ENCODE results near the gene PLCG1.

Gene PLCG1

DNA sequence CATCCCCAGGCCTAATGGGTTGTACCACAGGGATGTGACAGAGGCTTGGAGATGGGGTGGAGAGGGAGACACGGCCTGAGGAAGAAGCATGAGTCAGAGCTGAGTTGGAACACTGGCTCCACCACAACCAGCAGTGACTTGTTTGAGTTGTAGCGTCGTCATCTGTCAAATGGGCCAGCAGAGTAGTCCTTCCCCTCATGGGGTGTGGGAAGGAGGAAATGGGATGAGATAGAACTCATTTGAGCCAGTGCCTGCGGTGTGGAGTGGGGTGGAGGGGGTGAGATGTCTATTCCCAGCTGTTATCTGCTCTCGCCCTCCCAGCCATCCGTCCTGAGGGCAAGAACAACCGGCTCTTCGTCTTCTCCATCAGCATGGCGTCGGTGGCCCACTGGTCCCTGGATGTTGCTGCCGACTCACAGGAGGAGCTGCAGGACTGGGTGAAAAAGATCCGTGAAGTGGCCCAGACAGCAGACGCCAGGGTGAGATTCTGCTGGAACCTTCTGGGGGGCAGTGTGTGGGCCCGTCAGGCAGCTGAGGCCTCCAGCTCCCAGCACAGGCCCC is 32.5 kb downstream of the PLCG1 start:
- peaks cover 82% of the 10 kb centered on the region for H3K36me3 ChIP-seq (replicated peaks; ENCODE audit: low read depth, low read length)
- no peaks in the 10 kb centered on the region for H3K79me2 ChIP-seq (ENCODE audit: low read length)
- no peak overlapping the region for H3K4me2 ChIP-seq (ENCODE audit: low read length)
- no peak overlapping the region for H3K9ac ChIP-seq (ENCODE audit: low read length)
- H4K20me1 ChIP-seq (ENCODE audit: insufficient read depth, low read length), result peaks cover 20% of the 10 kb centered on the region
- no peak overlapping the region for H3K4me3 ChIP-seq (ENCODE audit: low read length)
- H2AFZ ChIP-seq (ENCODE audit: low read depth, low read length), result no peak overlapping the region
- H3K27me3 ChIP-seq (ENCODE audit: low read depth, low read length), result no peaks in the 10 kb centered on the region
- H3K4me1 ChIP-seq (ENCODE audit: low read length), result no peaks in the 10 kb centered on the region
- no peak for TF ChIP-seq EZH2phosphoT487 (IDR thresholded peaks at IDR 0.05; ENCODE audit: low read depth)
- TF ChIP-seq, protein P1, sequence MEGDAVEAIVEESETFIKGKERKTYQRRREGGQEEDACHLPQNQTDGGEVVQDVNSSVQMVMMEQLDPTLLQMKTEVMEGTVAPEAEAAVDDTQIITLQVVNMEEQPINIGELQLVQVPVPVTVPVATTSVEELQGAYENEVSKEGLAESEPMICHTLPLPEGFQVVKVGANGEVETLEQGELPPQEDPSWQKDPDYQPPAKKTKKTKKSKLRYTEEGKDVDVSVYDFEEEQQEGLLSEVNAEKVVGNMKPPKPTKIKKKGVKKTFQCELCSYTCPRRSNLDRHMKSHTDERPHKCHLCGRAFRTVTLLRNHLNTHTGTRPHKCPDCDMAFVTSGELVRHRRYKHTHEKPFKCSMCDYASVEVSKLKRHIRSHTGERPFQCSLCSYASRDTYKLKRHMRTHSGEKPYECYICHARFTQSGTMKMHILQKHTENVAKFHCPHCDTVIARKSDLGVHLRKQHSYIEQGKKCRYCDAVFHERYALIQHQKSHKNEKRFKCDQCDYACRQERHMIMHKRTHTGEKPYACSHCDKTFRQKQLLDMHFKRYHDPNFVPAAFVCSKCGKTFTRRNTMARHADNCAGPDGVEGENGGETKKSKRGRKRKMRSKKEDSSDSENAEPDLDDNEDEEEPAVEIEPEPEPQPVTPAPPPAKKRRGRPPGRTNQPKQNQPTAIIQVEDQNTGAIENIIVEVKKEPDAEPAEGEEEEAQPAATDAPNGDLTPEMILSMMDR (IDR thresholded peaks at IDR 0.05; ENCODE audit: low read depth, low read length), result no peak
- H3K27ac ChIP-seq (ENCODE audit: low read length), result no peak overlapping the region
- H3K9me3 ChIP-seq (ENCODE audit: insufficient read depth, low read length), result no peaks in the 10 kb centered on the region

DNA sequence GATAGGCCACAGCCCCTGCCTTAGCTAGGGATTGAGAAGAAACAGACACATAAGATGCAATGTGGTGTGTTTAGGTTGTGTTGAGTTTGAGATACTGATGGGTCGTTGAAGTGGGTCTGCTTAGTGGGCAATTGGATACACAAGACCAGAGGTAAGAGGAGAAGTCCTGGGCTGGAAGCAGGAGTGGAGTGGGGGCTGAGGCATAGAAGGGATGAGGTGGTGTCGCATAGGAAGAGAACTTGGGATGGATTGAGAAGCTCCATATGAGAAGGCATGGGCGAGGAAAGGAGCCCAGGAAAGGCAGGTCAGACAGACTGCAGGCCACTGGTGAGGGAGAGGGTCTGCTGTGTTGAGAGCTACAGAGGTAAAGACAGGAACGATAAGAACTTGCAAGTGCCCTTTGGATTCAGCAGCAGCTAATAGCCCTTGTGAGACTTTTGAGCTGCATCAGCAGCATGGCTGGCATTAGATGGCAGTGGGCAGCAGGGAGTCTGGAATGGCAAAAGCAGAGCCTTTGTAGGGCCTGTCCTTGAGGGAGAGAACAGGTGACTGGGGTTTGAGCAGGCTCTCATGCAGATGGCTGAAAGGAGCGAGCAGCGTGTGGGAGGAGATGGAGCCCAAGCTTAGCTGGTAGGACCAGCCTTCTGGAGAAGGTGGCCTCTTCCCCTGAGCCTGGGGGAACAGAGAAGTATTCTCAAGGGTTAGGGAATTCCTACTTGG is 33.2 kb downstream of the PLCG1 start:
- Histone ChIP-seq H3K79me2 (ENCODE audit: low read length) (no peaks in the 10 kb centered on the region), H3K4me1 (ENCODE audit: low read length) (no peaks in the 10 kb centered on the region), H3K27me3 (ENCODE audit: low read depth, low read length) (no peaks in the 10 kb centered on the region), H3K4me3 (ENCODE audit: low read length) (no peak overlapping the region), H2AFZ (ENCODE audit: low read depth, low read length) (no peak overlapping the region), H4K20me1 (ENCODE audit: insufficient read depth, low read length) (peaks cover 15% of the 10 kb centered on the region), H3K9me3 (ENCODE audit: insufficient read depth, low read length) (no peaks in the 10 kb centered on the region), H3K27ac (ENCODE audit: low read length) (no peak overlapping the region), H3K36me3 (replicated peaks; ENCODE audit: low read depth, low read length) (peaks cover 77% of the 10 kb centered on the region), H3K4me2 (ENCODE audit: low read length) (no peak overlapping the region), H3K9ac (ENCODE audit: low read length) (no peak overlapping the region)
- no peak for TF ChIP-seq EZH2phosphoT487 (IDR thresholded peaks at IDR 0.05; ENCODE audit: low read depth)
- TF ChIP-seq, protein P1 (IDR thresholded peaks at IDR 0.05; ENCODE audit: low read depth, low read length), result no peak

DNA sequence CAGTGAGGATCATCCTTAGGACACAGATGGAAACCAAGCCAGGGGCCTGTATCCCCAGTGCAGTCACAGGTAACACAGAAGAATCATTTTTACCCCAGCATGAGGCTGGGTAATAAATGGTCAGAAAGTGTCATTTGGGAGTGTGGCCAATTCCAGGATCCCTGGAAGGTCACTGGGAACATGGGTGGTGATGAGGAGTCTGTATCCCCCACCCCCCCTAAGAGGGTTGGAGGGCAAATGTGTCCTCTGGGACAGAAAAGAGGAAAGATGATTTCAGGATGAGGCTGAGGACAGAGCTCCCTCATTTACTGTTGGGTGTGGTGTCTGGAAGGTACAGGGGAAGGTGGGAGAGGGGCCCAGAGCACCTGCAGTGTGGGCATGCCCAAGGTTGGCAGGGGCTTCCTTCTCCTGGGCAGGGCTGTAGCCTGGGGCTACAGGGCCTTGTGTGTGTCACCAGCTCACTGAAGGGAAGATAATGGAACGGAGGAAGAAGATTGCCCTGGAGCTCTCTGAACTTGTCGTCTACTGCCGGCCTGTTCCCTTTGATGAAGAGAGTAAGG is 34.5 kb downstream of the PLCG1 start:
- H2AFZ ChIP-seq (ENCODE audit: low read depth, low read length), result no peak overlapping the region
- no peaks in the 10 kb centered on the region for H3K4me1 ChIP-seq (ENCODE audit: low read length)
- H3K79me2 ChIP-seq (ENCODE audit: low read length), result no peaks in the 10 kb centered on the region
- no peaks in the 10 kb centered on the region for H3K27me3 ChIP-seq (ENCODE audit: low read depth, low read length)
- H3K27ac ChIP-seq (ENCODE audit: low read length), result no peak overlapping the region
- H3K4me3 ChIP-seq (ENCODE audit: low read length), result no peak overlapping the region
- peaks cover 76% of the 10 kb centered on the region for H3K36me3 ChIP-seq (replicated peaks; ENCODE audit: low read depth, low read length)
- no peak overlapping the region for H3K4me2 ChIP-seq (ENCODE audit: low read length)
- no peak overlapping the region for H3K9ac ChIP-seq (ENCODE audit: low read length)
- H3K9me3 ChIP-seq (ENCODE audit: insufficient read depth, low read length), result no peaks in the 10 kb centered on the region
- TF ChIP-seq, protein P1 (IDR thresholded peaks at IDR 0.05; ENCODE audit: low read depth, low read length), result no peak
- TF ChIP-seq EZH2phosphoT487 (IDR thresholded peaks at IDR 0.05; ENCODE audit: low read depth), result no peak
- H4K20me1 ChIP-seq (ENCODE audit: insufficient read depth, low read length), result peaks cover 11% of the 10 kb centered on the region; the same call in 1 of the 2 replicates

DNA sequence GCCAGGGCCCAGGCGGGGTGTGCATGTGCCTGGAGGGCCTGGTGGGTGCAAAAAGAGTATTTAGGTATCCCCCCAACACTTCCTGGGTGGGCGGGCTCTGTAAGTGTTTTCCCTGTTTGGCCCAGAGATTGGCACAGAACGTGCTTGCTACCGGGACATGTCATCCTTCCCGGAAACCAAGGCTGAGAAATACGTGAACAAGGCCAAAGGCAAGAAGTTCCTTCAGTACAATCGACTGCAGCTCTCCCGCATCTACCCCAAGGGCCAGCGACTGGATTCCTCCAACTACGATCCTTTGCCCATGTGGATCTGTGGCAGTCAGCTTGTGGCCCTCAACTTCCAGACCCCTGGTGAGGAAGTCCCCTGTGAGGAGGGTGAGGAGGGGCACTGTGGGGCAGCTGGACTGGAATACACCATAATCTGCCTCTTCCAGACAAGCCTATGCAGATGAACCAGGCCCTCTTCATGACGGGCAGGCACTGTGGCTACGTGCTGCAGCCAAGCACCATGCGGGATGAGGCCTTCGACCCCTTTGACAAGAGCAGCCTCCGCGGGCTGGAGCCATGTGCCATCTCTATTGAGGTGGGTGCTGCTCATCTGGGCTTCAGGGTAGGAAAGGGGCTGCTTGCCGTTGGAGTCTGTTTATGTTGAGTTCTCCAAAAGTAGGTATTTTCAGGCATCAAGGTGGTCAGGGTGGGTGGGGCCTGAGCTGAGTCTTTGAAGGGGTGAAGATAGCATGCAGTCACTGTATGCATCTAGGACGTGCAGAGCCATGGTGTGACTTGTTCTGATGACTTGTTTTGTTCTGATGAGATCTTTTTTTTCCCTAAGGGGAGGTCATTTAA is 35.2 kb downstream of the PLCG1 start:
- H4K20me1 ChIP-seq (ENCODE audit: insufficient read depth, low read length), result peaks cover 11% of the 10 kb centered on the region; the same call in 1 of the 2 replicates
- H3K9me3 ChIP-seq (ENCODE audit: insufficient read depth, low read length), result no peaks in the 10 kb centered on the region
- no peak overlapping the region for H2AFZ ChIP-seq (ENCODE audit: low read depth, low read length)
- TF ChIP-seq, protein P1 (IDR thresholded peaks at IDR 0.05; ENCODE audit: low read depth, low read length), result no peak
- no peak for TF ChIP-seq EZH2phosphoT487 (IDR thresholded peaks at IDR 0.05; ENCODE audit: low read depth)
- H3K27ac ChIP-seq (ENCODE audit: low read length), result no peak overlapping the region
- no peak overlapping the region for H3K4me3 ChIP-seq (ENCODE audit: low read length)
- peaks cover 76% of the 10 kb centered on the region for H3K36me3 ChIP-seq (replicated peaks; ENCODE audit: low read depth, low read length)
- no peaks in the 10 kb centered on the region for H3K4me1 ChIP-seq (ENCODE audit: low read length)
- H3K27me3 ChIP-seq (ENCODE audit: low read depth, low read length), result no peaks in the 10 kb centered on the region
- no peaks in the 10 kb centered on the region for H3K79me2 ChIP-seq (ENCODE audit: low read length)
- H3K4me2 ChIP-seq (ENCODE audit: low read length), result no peak overlapping the region
- H3K9ac ChIP-seq (ENCODE audit: low read length), result no peak overlapping the region
